Measurements from ENCODE around the gene GPC6.

Gene GPC6

GRCh38 chr13:93539914-93540313 is 313.3 kb downstream of the GPC6 start:
- TF ChIP-seq CTCF (IDR thresholded peaks at IDR 0.05; ENCODE audit: low read length, missing control alignments) = no peak
- no peak overlapping the region for H3K4me3 ChIP-seq (replicated peaks; ENCODE audit: low read depth, low read length)
- DNase-seq (ENCODE audit: low read depth) = no peak

GRCh38 chr13:93547886-93548285 is 321.3 kb downstream of the GPC6 start:
- no peak for TF ChIP-seq CTCF (IDR thresholded peaks at IDR 0.05; ENCODE audit: low read length, missing control alignments)
- DNase-seq (ENCODE audit: low read depth) = no peak
- no peak overlapping the region for H3K4me3 ChIP-seq (replicated peaks; ENCODE audit: low read depth, low read length)

- no peak overlapping the region for H3K4me3 ChIP-seq (replicated peaks; ENCODE audit: low read depth, low read length)
- no peak for DNase-seq (ENCODE audit: low read depth)
- no peak for TF ChIP-seq CTCF (IDR thresholded peaks at IDR 0.05; ENCODE audit: low read length, missing control alignments)
Observed at GRCh38 chr13:93549326-93550005, 322.9 kb downstream of the GPC6 start.

GRCh38 chr13:93550236-93550635 is 323.6 kb downstream of the GPC6 start:
- DNase-seq (ENCODE audit: low read depth) = no peak
- H3K4me3 ChIP-seq (replicated peaks; ENCODE audit: low read depth, low read length) = no peak overlapping the region
- no peak for TF ChIP-seq CTCF (IDR thresholded peaks at IDR 0.05; ENCODE audit: low read length, missing control alignments)

GRCh38 chr13:93552596-93552995 is 326.0 kb downstream of the GPC6 start:
- no peak for TF ChIP-seq CTCF (IDR thresholded peaks at IDR 0.05; ENCODE audit: low read length, missing control alignments)

GRCh38 chr13:93554514-93554913 is 327.9 kb downstream of the GPC6 start:
- TF ChIP-seq CTCF (IDR thresholded peaks at IDR 0.05; ENCODE audit: low read length, missing control alignments) = no peak
- H3K4me3 ChIP-seq (replicated peaks; ENCODE audit: low read depth, low read length) = no peak overlapping the region
- no peak for DNase-seq (ENCODE audit: low read depth)

More at GRCh38 chr13:93552596-93552995, 326.0 kb downstream of the GPC6 start:
- H3K4me3 ChIP-seq (replicated peaks; ENCODE audit: low read depth, low read length) = no peak overlapping the region
- no peak for DNase-seq (ENCODE audit: low read depth)

- no peak overlapping the region for H3K4me3 ChIP-seq (replicated peaks; ENCODE audit: low read depth, low read length)
- TF ChIP-seq CTCF (IDR thresholded peaks at IDR 0.05; ENCODE audit: low read length, missing control alignments) = no peak
- no peak for DNase-seq (ENCODE audit: low read depth)
Observed at GRCh38 chr13:93558637-93559036, 332.0 kb downstream of the GPC6 start.
